Measurements from ENCODE around the gene CEP95.
"Not testable (repeated sequence)": the region's sequence is repeated elsewhere in the genome, so short reads cannot be mapped to it uniquely, and the experiment has no call there.

The CEP95 gene

DNA sequence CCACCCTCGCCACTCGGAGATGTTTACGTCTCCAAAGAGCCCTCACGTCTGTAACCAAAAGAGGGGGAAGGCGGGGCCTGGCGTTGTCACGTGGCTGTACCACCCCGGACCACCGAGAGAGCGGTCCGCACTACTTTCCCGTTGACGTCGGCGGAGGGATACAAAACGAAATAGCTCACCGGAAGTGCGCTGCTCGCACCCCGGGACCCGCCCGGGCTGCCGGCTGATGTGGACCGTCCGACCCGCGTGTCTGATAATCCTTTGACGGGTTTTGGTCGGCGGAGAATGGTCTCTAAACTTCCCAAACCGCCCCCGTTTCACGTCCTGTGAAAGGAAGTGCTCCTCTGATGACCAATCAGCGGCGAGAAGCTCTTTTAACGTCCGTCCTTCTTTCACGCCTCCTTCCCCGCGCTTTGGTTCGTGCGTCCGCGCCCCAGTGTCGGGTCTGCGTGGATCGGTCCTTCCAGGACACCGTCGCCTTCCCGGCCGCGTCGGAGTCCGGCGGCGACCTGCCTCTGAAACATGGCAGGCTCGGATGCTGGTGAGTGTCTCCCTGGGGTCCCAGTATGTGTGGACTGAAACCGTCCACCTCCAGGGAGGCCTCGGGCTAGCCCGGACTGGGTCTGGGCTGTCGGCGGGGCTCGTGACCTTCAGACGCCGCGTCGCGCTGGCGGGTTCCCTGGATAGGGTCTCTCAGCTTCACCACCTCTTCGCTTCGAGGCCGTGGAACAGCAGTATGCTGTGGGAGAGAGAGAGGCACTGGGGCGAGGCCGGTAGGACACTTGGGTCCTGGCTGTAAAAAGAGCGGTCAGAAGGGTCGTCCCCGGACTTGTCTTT is at the start of gene CEP95:
Gene CEP95 (plus strand): TSS at position 402 of the 837 bp plus-strand sequence. CDS start 121 bp downstream, at position 523.
- DNase-seq = peak; percentile 96

- no peak for DNase-seq
These were observed 49.6 kb upstream of the CEP95 start for GRCh38 chr17:64457156-64457555.

DNA sequence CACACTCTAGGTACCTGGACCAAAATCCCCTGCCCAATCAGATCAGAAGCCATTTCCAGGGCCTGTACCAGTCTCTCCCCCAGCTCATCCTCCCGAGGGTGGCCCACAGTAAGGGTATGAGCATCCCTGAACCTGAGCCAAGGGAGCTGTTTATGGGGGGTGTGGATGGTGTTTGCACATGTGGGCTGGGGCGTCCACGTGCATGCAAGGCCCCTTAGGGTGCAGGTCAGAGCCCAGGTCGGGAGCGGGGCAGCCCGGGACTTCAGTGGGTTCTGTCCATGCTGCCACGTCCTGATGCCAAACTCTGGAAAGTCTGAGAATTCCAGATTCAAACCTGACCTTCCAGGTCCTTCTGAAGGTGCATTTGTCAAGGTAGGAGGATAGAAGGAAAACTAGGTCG is 48.0 kb upstream of the CEP95 start:
- no peak for DNase-seq

GRCh38 chr17:64459284-64459747 is 47.5 kb upstream of the CEP95 start:
- no peak for DNase-seq

DNA sequence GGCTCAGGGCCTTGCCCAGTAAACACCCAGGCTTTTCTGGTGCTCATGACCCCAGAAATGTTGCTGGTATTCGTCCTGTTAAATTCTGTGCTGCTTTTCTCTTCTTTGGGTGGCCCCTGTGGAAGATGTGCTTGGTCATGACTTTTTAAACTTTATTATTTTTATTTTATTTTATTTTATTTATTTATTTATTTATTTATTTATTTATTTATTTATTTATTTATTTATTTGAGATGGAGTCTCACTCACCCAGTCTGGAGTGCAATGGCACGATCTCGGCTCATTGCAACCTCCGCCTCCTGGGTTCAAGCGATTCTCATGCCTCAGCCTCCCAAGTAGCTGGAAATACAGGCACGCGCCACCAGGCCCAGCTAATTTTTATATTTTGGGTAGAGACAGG is 47.0 kb upstream of the CEP95 start:
- DNase-seq = not testable (repeated sequence)

GRCh38 chr17:64460955-64461354 is 45.8 kb upstream of the CEP95 start:
- no peak for DNase-seq

DNA sequence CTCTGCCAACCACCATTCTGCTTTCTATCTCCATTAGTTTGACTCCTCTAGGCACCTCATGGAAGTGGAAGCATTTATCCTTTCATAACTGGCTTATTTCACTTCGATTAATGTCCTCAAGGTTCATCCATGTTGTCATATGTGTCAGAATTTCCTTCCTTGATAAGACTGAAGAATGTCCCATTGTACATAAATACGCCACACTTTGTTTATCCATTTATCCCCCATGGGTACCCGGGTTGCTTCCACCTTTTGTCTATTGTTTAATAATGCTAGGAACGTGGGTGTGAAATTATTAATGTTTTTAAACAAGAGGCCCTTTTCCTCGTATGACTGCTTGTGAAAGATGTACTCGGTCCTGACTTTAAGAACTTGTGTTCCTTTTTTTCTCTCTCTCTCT is 45.0 kb upstream of the CEP95 start:
- no peak for DNase-seq

- no peak for DNase-seq
These were observed 40.6 kb upstream of the CEP95 start for GRCh38 chr17:64466019-64466735.

- not testable (repeated sequence) for DNase-seq
These were observed 39.9 kb upstream of the CEP95 start for GRCh38 chr17:64466834-64467233.

- DNase-seq = no peak
These were observed 36.2 kb upstream of the CEP95 start for GRCh38 chr17:64470625-64471024.

- no peak for DNase-seq
These were observed 35.3 kb upstream of the CEP95 start for GRCh38 chr17:64471440-64471839.

GRCh38 chr17:64472564-64472963 is 34.2 kb upstream of the CEP95 start:
- DNase-seq = no peak

- no peak for DNase-seq
These were observed 28.9 kb upstream of the CEP95 start for GRCh38 chr17:64477849-64478248.

- DNase-seq = no peak
These were observed 25.8 kb upstream of the CEP95 start for GRCh38 chr17:64480951-64481350.

- DNase-seq = no peak
These were observed 22.4 kb upstream of the CEP95 start for GRCh38 chr17:64484380-64484779.

DNA sequence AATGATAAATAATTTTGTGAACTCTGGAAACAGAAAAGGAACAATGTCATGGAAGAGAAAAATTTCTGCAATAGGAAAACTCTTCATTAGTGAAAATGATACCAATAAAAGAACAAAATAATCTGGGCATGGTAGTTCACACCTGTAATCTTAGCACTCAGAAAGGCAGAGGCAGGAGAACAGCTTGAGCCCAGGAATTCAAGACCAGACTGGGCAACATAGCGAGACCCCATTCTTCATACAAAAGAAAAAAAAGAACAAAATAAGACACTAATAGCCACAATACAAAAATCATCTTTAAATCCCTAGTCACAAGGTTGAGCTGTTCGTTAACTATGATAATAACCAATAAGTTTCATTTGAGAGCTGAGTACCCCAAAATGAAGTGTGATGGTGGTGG is 18.5 kb upstream of the CEP95 start:
- no peak for DNase-seq

DNA sequence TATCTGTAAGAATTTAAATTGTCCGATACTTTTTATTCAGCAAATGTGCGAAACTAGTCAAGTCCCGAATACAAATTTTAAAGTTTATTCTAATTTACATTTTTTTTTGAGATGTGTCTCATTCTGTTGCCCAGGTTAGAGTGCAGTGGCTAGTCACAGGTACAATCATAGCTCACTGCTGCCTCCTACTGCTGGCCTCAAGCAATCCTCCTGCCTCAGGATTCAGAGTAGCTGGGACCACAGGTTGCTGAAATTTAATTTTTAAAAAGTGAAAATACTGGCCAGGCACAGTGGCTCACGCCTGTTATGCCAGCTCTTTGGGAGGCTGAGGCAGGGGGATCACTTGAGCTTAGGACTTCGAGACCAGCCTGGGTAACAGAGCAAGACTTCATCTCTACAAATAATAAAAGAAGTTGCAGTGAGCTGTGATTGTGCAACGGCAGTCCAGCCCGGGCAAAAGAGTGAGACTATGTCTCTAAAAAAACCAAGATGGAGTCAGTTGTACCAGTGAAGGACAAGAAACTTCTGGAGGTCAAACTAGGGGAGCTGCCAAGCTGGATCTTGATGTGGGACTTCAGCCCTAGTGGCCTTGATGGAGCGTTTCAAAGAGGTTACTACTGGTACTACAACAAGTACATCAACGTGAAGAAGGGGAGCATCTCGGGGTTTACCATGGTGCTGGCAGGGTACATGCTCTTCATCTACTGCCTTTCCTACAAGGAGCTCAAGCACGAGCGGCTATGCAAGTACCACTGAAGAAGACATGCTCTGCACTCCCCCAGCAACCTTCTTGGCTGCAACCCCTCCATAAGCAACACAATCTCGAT is 15.5 kb upstream of the CEP95 start:
- DNase-seq = peak; percentile 40

GRCh38 chr17:64491994-64492393 is 14.8 kb upstream of the CEP95 start:
- DNase-seq = no peak

DNA sequence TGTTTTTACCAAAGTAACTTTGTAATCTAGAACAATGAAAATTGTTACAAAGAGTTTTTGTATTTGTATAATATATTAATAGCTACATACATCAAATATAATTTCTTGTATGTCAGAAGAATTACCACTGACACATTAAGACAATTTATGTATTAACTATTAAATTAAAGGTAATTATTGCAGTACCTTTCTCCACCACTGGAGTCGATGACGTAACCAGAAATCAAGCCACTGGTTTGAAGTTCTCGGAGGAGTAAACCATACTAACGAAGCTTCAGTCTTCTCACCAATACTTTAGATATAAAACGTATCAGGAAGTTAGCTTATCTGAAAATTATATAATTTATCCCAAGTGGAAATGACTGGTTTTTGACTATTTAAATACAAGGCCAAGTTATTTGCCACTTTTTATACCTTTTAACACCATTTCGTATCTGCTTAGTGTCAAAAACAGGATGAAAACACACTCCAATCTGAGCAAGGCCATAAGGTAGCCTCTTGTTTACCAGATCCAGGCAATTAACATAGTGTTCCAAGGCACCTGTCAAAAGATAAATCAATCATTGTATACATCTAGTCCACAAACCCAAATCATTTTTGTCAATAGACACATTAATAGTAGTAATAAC is 14.2 kb upstream of the CEP95 start:
- DNase-seq = no peak

DNA sequence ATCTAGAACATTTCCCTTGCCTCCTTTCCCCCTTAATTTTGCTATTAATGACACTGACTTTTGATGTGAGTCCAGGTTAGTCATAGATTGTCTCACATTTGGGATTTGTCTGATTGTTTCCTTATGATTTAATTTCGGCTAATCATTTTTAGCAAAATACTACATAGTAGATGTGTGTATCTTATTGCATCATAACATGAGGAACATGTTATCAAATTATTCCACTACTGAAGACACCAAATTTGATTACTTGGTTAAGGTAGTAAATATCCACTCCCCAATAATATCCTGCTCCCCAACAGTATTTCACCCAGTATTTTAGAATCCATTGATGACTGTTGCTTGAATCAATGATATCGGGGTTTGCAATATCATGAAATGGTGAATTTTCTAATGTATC is 12.7 kb upstream of the CEP95 start:
- no peak for DNase-seq

DNA sequence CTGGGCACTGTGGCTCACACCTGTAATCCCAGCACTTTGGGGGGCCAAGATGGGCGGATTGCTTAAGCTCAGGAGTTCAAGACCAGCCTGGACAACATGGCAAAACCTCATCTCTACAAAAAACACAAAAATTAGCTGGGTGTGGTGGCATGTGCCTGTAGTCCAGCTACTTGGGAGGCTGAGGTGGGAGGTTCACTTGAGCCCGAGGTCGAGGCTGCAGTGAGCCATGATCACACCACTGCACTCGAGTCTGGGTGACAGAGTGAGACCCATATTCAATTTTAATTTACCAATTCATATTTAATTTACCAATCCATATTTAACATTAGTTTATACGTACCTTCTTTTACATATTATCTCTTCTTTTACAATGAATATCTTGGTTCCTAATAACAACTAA is 11.5 kb upstream of the CEP95 start:
- not testable (repeated sequence) for DNase-seq

DNA sequence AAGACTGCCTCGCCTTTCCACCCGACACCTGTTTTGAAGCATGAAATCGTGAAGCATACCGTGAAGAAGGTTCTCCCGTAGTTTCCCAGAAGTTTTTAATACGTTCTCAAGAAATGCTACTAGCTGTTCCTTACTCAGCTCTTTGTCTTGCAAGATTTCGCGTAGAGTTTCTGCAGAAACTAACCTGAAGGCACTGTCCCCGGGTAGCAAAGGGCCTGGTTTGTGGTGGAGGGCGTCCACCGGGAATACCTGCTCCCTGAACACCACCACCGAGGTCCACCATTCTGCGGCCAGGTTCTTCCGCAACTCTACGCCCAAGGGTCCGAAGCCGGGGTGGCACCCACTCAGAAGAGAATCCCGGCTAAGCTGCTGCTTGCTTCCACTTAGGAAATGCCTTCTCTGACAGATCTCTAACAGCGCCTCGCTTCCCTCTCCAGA is 10.4 kb upstream of the CEP95 start:
- no peak for DNase-seq
